Smooth muscle cell (in vitro differentiated cells): ENCODE measurements around the gene CADM1. TPM values are rescaled to one million over a fixed set of nuclear protein-coding genes. Genes with fewer than 3 reads are reported as not detected.

Experiments
- DNase-seq: peaks from one replicate; lab custom pipeline; 2025; ENCODE audit not compliant: unreplicated experiment; lab: John Stamatoyannopoulos, UW
- H2AFZ ChIP-seq: fragments of 200-600 bp; sonication (generic); 2 replicates; pipeline ENCODE4 v1.6.0; 2016; ENCODE audit warnings: antibody characterized with exemption, low read depth, mild to moderate bottlenecking
- H3F3A ChIP-seq: fragments of 200-600 bp; sonication (generic); 2 replicates; pipeline ENCODE4 v1.6.0; 2017; ENCODE audit warnings: antibody characterized with exemption, low read depth
- H3K27ac ChIP-seq: fragments of 200-600 bp; sonication (generic); 2 replicates; pipeline ENCODE4 v1.5.1; 2016; ENCODE audit warnings: low read depth, mild to moderate bottlenecking
- H3K27me3 ChIP-seq: fragments of 200-600 bp; sonication (generic); 2 replicates; pipeline ENCODE4 v1.6.1; 2016; ENCODE audit warnings: low read depth, mild to moderate bottlenecking
- H3K36me3 ChIP-seq: fragments of 200-600 bp; sonication (generic); 2 replicates; pipeline ENCODE4 v1.5.1; 2016; ENCODE audit warnings: low read depth
- H3K4me1 ChIP-seq: fragments of 200-600 bp; sonication (generic); 2 replicates; pipeline ENCODE4 v1.5.1; 2016; ENCODE audit warnings: low read depth
- H3K4me2 ChIP-seq: fragments of 200-600 bp; sonication (generic); 2 replicates; pipeline ENCODE4 v1.6.0; 2016; ENCODE audit warnings: mild to moderate bottlenecking
- H3K4me3 ChIP-seq: fragments of 200-600 bp; sonication (generic); 2 replicates; pipeline ENCODE4 v1.5.1; 2016; ENCODE audit warnings: mild to moderate bottlenecking
- H3K79me2 ChIP-seq: fragments of 200-600 bp; sonication (generic); 2 replicates; pipeline ENCODE4 v1.6.0; 2016; ENCODE audit warnings: low read depth, mild to moderate bottlenecking
- H3K9ac ChIP-seq: fragments of 200-600 bp; sonication (generic); 2 replicates; pipeline ENCODE4 v1.6.0; 2016; ENCODE audit warnings: low read depth
- H3K9me3 ChIP-seq: fragments of 200-600 bp; sonication (generic); replicated peaks from 2 replicates; pipeline ENCODE4 v1.5.1; 2016; ENCODE audit warnings: low read depth
- H4K20me1 ChIP-seq: fragments of 200-600 bp; sonication (generic); 2 replicates; pipeline ENCODE4 v1.6.0; 2016; ENCODE audit warnings: low read depth
- CTCF ChIP-seq: fragments of 200-600 bp; sonication (generic); IDR thresholded peaks from 2 replicates; pipeline ENCODE4 v1.5.1; 2017; ENCODE audit warnings: borderline replicate concordance, mild to moderate bottlenecking, antibody characterized with exemption; ENCODE audit not compliant: insufficient read depth, poor library complexity, severe bottlenecking
- WGBS: methylation state at CpG from one replicate; pipeline ENCODE4 v1.1.7; 2016; ENCODE audit warnings: low lambda C conversion rate; 5-methylcytosine and 5-hydroxymethylcytosine counted together
- polyA plus RNA-seq: library from polyadenylated mRNA; unstranded; fragments of >200 nt; fragmentation: Nextera tagmentation; extraction: Ambion mirVana; gene quantifications from 2 replicates; pipeline ENCODE4 v1.2.1, GENCODE V29; 2016
- total RNA-seq: library from RNA; depleted of rRNA; stranded (reverse); fragments of >200 nt; gene quantifications from 2 replicates; pipeline ENCODE4 v1.2.3, GENCODE V29; 2014

CADM1 gene
- total and polyA plus RNA-seq, 2 experiments from 2014 or later: 158 to 167 TPM

DNA sequence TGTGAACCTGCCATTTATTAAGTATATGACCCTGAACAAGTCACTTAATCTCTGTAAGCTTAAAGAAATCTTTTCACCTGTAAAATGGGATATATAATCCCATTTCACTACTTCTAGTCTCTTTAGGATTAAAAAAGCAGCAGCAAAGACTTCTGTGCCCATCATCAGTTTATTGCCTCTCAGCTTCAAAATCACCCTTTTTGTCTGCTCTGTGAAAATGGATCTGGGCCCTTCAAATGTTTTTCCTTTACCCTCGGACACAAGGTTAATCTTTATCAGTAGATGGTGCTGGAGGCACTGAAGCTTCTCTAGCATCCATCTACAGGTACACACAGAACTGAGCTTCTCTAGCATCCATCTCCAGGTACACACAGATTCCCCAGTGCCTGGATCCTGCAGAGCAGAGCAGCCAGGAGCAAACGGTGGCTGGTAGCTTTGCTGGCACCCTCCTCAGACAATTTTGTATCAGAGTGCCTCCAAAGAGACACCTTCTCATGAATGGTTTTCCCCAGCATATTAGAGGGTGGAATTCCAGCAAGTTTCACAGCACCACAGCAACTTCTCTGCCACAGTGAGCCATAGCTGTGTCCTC is 56.8 kb downstream of the CADM1 start:
- Histone ChIP-seq H3F3A (no peaks in the 10 kb centered on the region), H3K79me2 (peaks cover 27% of the 10 kb centered on the region), H3K4me1 (no peaks in the 10 kb centered on the region), H3K4me2 (no peak overlapping the region), H3K27ac (no peak overlapping the region), H3K27me3 (no peaks in the 10 kb centered on the region), H4K20me1 (peaks cover 57% of the 10 kb centered on the region), H3K4me3 (no peak overlapping the region), H2AFZ (no peak overlapping the region), H3K36me3 (peaks cover 14% of the 10 kb centered on the region), H3K9ac (no peak overlapping the region), H3K9me3 (peaks cover 6% of the 10 kb centered on the region)
- 89% methylated on average over 2 of the region's 2 CpGs for WGBS
- DNase-seq: no peak
- no peak for TF ChIP-seq CTCF

DNA sequence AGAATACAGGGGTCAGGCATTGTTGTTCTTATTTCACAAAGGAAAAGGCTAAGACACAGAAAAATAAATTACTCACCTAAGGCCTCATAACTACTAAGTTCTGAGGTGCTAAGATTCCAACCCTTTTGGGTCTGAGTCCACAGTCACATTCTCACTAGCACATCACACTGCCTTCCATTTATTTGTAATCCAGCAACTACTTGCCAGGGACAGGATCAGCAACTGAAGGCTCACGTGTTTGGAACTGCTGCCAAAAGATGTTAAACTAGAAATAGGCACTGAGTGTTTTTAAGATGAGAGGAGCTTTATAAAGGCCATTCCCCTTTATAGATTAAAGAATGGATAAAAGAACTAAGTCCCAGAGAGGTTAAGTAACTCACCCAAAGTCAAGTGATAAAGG is 58.0 kb downstream of the CADM1 start:
- no peak overlapping the region for H3K4me2 ChIP-seq
- peaks cover 25% of the 10 kb centered on the region for H3K79me2 ChIP-seq
- H3K27ac ChIP-seq: no peak overlapping the region
- peaks cover 14% of the 10 kb centered on the region for H3K36me3 ChIP-seq
- WGBS: 100% methylated on average over 1 of the region's 1 CpG
- no peak overlapping the region for H3K9ac ChIP-seq
- TF ChIP-seq CTCF: no peak
- H2AFZ ChIP-seq: no peak overlapping the region
- no peak overlapping the region for H3K4me3 ChIP-seq
- H3K4me1 ChIP-seq: no peaks in the 10 kb centered on the region
- H3F3A ChIP-seq: no peaks in the 10 kb centered on the region
- H3K9me3 ChIP-seq: peaks cover 6% of the 10 kb centered on the region
- no peak for DNase-seq
- no peaks in the 10 kb centered on the region for H3K27me3 ChIP-seq
- H4K20me1 ChIP-seq: peaks cover 54% of the 10 kb centered on the region

GRCh38 chr11:115444542-115444941 is 59.7 kb downstream of the CADM1 start:
- DNase-seq: no peak
- peaks cover 14% of the 10 kb centered on the region for H3K36me3 ChIP-seq
- no peak overlapping the region for H2AFZ ChIP-seq
- H3K4me1 ChIP-seq: no peaks in the 10 kb centered on the region
- H3K4me2 ChIP-seq: no peak overlapping the region
- H3K9me3 ChIP-seq: peaks cover 6% of the 10 kb centered on the region
- H3K4me3 ChIP-seq: no peak overlapping the region
- no peak overlapping the region for H3K27ac ChIP-seq
- 90% methylated on average over 5 of the region's 5 CpGs for WGBS
- TF ChIP-seq CTCF: no peak
- peaks cover 54% of the 10 kb centered on the region for H4K20me1 ChIP-seq
- H3F3A ChIP-seq: no peaks in the 10 kb centered on the region
- no peaks in the 10 kb centered on the region for H3K27me3 ChIP-seq
- no peak overlapping the region for H3K9ac ChIP-seq
- H3K79me2 ChIP-seq: peaks cover 25% of the 10 kb centered on the region

DNA sequence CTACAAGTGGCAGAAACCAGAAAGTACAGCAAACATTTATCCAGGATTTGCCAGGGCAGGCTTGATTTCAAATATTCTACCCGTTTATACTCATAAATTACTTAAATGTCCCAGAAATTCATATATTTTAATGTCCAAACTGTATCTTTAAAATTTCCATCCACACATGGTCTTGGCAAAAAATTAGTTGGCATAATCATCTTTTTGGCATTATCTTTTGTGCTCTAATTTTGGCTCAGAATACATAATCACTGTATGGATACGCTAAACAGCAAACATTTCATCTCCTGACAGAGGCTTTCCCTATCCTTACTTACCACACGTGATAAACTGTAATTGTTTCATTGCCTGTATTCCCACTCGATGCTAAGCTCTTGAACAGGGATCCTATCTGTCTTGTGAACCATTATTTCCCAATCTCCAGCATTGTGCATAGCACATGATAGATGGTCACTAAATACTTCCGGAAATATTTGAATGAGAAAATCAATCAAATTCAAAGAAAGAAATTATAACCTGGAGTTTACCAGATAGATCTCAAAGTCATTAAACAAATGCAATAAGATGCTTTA is 64.2 kb downstream of the CADM1 start:
- no peak for DNase-seq
- Histone ChIP-seq H3K4me2 (no peak overlapping the region), H3K36me3 (peaks cover 11% of the 10 kb centered on the region), H3K9me3 (no peaks in the 10 kb centered on the region), H3F3A (no peaks in the 10 kb centered on the region), H2AFZ (no peak overlapping the region), H3K27me3 (no peaks in the 10 kb centered on the region), H3K79me2 (peaks cover 16% of the 10 kb centered on the region), H4K20me1 (peaks cover 91% of the 10 kb centered on the region), H3K27ac (no peak overlapping the region), H3K4me1 (no peaks in the 10 kb centered on the region), H3K9ac (no peak overlapping the region), H3K4me3 (no peak overlapping the region)
- no peak for TF ChIP-seq CTCF
- WGBS: 90% methylated on average over 5 of the region's 5 CpGs
